DMS 273 treated with DMSO at 0.1 percent for 48 hours (cell line): Measurements from ENCODE around the gene DMTF1.
A peak's percentile ranks its signal among the peaks of the same experiment; 100 is the strongest.
"Not testable (repeated sequence)": the region's sequence is repeated elsewhere in the genome, so short reads cannot be mapped to it uniquely, and the experiment has no call there.

Experiments
- DNase-seq: peaks from one replicate; lab custom pipeline; 2025; lab: John Stamatoyannopoulos, UW

Gene DMTF1, protein sequence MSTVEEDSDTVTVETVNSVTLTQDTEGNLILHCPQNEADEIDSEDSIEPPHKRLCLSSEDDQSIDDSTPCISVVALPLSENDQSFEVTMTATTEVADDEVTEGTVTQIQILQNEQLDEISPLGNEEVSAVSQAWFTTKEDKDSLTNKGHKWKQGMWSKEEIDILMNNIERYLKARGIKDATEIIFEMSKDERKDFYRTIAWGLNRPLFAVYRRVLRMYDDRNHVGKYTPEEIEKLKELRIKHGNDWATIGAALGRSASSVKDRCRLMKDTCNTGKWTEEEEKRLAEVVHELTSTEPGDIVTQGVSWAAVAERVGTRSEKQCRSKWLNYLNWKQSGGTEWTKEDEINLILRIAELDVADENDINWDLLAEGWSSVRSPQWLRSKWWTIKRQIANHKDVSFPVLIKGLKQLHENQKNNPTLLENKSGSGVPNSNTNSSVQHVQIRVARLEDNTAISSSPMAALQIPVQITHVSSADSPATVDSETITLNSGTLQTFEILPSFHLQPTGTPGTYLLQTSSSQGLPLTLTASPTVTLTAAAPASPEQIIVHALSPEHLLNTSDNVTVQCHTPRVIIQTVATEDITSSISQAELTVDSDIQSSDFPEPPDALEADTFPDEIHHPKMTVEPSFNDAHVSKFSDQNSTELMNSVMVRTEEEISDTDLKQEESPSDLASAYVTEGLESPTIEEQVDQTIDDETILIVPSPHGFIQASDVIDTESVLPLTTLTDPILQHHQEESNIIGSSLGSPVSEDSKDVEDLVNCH

GRCh38 chr7:87152112-87152896, at the start of gene DMTF1:
TSS of gene DMTF1 (plus strand) at chr7:87152453. CDS start at chr7:87164942, 12,489 bp downstream.
- peak; percentile 93 for DNase-seq

DNA sequence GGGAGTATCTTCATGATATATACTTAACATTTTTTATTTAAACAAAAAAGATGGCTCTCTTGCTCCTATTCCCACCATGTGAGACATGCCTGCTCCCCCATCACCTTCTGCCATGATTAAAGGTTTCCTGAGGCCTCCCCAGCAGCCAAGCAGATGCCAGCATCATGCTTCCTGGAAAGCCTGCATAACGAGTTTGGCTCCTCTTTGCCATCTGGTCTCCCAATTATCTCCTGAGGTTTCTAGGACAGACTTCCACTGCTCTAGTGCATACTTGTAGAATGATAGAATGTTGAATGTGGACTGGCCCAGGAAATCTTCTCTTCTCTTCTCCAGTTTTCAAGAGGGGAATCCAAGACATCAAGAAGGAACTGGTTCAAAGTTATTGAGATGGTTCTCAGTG, 46.9 kb upstream of the DMTF1 start:
- peak; percentile 34 for DNase-seq

GRCh38 chr7:87106974-87107612, 45.2 kb upstream of the DMTF1 start:
- no peak for DNase-seq

DNA sequence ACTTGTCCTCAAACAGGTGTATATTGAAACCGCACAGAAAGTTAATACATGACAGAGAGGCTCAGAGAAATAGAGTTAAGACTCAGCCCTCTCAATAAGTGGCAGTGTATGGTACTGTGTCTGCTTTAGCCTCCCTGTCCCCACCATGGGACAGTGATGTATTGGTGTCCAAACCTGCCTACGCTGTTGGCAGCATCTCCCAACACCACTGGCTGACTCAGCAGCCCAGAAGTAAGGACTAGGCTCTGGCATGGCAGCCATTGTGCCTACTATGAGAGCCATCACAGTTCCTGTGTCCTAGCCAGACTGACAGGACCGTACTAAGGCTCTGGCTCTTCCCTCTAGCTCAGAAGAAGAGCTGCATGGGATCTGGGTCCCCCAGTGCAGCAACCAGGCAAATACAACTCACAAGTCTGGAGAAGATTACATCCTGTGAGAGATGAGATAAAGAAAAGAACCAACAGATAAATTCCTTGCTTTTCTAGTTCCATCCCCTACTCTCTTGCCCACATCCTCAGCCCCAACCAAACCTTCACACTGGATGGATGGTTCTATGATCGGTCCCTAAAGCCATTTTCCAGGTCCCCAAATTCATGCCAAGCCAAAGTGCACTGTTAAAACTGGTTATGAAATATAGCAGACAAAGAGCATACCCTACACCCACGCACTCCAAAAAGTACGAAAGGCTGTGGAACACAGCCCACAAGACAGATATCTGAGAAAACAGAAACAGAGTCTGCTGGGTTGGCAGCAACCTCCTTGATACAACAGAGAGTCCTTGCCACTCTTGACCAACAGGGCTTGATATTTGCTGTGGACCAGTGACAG, 44.1 kb upstream of the DMTF1 start:
- no peak for DNase-seq

DNA sequence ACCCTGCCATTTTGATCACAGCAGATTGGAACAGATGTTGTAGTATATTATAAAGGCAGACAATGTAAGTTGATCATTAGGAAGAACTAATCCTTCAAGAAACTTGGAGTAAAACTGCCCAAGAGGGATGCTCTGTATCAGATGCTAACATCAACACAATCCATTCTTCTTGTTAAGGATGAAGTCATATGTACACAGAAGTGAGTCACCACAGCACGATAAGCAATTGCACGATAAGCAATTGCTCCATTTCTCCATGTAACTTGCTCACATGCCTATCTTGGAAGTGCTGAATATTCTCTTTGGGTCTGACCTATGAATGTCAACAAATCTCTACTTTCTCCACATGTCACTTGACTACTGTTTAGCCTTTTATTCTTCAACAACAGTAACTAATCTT, 41.5 kb upstream of the DMTF1 start:
- DNase-seq, result no peak

DNA sequence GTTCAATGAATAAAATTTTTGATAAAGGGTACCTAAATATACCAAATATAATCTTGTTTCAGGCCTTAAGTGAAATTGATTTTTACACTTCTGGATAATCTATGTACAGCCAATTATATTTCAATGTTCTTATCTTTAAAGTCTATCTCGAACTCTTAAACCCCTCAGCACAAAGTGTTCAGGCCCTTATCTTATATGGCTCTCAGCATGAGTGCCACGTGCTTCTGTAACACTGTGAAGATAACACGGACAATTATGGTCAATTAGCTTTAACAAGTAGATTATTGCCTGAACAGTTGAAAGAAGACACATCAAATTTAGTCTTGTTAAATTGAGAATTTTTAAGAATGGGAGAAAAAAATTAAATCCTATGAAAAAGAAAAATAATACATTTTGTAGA, 40.4 kb upstream of the DMTF1 start:
- no peak for DNase-seq

DNA sequence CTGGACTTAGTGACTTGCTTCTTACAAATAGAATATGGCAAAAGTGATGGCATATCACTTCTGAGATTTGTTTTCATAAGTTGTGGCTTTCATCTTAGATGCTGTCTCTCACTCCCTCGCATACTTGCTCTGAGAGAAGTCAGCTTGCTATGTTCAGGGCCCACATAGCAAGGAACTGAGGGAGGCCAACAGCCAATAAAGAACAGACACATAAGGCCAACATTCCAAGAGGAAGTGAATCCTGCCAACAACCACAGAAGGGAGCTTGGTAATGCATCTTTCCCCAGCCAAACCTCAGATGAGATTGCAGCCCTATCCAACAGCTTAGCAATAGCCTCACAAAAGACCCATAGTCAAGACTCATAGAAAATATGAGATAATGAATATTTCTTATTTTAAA, 39.2 kb upstream of the DMTF1 start:
- no peak for DNase-seq

DNA sequence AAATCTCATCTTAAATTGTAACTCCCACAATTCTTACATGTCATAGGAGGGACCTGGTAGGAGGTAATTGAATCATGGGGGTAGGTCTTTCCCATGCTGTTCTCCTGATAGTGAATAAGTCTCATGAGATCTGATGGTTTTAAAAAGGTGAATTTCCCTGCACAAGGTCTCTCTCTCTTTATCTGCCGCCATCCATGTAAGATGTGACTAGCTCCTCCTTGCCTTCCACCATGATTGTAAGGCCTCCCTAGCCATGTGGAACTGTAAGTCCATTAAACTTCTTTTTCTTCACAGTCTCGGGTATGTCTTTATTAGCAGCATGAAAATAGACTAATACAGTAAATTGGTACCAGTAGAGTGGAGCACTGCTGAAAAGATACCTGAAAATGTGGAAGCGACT, 38.3 kb upstream of the DMTF1 start:
- not testable (repeated sequence) for DNase-seq

- not testable (repeated sequence) for DNase-seq
These were observed 36.5 kb upstream of the DMTF1 start for GRCh38 chr7:87115772-87116171.

DNA sequence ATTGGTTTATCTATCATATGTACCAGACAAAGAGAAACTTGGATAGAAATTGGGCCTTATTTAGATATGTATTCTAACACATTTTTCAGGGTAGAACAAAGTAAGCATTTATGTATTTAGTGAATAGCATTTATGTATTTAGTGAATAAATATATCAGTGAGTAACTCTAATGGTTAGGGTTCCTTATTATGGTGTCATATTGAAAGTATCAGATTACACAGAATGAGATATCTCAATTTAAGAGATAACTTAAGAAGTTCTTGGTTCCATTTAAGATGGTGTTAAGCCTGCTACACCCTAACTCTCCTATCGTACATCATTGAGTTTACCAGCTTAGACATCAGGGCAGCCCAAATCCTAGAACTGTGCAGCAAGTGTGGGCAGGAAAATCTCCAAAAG, 35.9 kb upstream of the DMTF1 start:
- DNase-seq, result no peak

DNA sequence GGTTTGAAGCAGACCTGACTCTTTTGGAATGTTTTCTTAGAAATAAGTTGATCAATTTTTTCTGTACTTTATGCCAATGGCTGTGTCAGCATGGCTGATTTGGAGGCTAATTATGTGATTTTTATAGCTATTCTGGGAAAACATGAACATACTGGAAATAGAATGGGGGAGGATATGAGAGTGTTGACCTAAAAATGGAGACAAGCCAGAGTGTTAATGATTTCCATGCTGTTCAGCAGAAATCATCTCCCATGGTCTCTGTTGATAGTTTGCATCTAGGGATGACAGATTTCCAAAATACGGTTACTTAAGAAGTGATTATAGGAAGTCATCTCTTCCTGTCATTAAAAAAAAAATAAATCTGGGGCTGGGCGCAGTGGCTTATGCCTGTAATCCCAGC, 32.7 kb upstream of the DMTF1 start:
- DNase-seq, result no peak

DNA sequence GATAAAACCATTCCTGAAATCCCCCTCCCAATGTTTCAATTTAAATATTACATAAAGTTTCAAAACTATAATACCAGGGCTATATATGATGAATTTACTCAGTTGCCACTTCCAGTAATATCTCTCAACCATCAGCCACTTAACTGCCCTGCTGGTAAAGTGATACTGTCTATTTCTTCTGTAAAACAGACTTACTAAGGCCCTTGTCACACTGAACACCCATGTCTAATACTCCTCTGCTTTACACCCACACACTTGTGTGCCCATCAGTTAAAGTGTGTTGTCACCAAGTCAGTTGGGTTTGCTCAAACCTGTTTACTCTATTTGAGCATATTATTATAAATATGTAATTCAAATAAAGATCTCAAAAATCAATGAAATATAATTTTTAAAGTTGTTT, 29.1 kb upstream of the DMTF1 start:
- no peak for DNase-seq

GRCh38 chr7:87127019-87127418, 25.2 kb upstream of the DMTF1 start:
- DNase-seq, result no peak

- DNase-seq, result peak; percentile 57
These were observed 23.4 kb upstream of the DMTF1 start for GRCh38 chr7:87128861-87129267.

DNA sequence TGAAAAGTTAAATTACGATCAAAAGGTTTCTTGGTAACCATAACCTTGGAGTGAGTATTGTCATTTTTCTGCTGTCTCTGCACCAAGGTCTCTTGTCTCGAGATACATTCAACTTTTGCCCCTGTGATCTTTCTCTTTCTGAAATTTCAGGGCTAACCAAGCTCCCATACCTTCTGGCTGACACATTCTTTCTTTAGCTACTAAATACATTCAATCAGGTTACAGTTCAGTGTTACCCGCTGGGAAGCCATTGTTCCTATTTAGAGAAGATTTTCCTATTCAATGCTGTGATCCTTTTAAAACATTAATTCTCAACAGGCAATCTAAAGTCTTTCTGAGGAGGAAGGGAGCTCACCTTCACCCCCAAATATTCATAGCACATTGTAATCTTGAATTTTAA, 22.9 kb upstream of the DMTF1 start:
- no peak for DNase-seq

- DNase-seq, result no peak
These were observed 22.4 kb upstream of the DMTF1 start for GRCh38 chr7:87129848-87130247.

GRCh38 chr7:87131771-87132170, 20.5 kb upstream of the DMTF1 start:
- DNase-seq, result no peak

GRCh38 chr7:87137271-87137670, 15.0 kb upstream of the DMTF1 start:
- DNase-seq, result no peak

- DNase-seq, result no peak
These were observed 12.7 kb upstream of the DMTF1 start for GRCh38 chr7:87139514-87139913.

- no peak for DNase-seq
These were observed 11.9 kb upstream of the DMTF1 start for GRCh38 chr7:87140271-87140748.

GRCh38 chr7:87144173-87144657, 8.0 kb upstream of the DMTF1 start:
- DNase-seq, result no peak
